HL-60 (cell line): ENCODE results near the gene SPON2.

ENCODE experiments used
- DNase-seq, 2 experiments: peaks; one replicate each; pipeline ENCODE4 v3.0.0-alpha.2; 2010 to 2020; ENCODE audit warnings: low read depth in 1 of 2, low spot score in 1 of 2
- H3K27ac ChIP-seq: fragments of 250-450 bp; sonication (Bioruptor Pico); replicated peaks from 2 replicates; pipeline ENCODE4 v1.5.1; 2020; ENCODE audit warnings: mild to moderate bottlenecking, moderate library complexity
- H3K27me3 ChIP-seq: fragments of 250-450 bp; sonication (Bioruptor Pico); 2 replicates; pipeline ENCODE4 v1.5.1; 2021; ENCODE audit warnings: mild to moderate bottlenecking, moderate library complexity; ENCODE audit not compliant: insufficient read depth, poor library complexity, severe bottlenecking
- H3K4me3 ChIP-seq: replicated peaks from 2 replicates; pipeline ENCODE4 v1.5.1; 2011; ENCODE audit warnings: mild to moderate bottlenecking, control low read depth, low read length; ENCODE audit not compliant: insufficient read depth
- GABPA ChIP-seq: IDR thresholded peaks from 2 replicates; pipeline ENCODE4 v1.6.1; 2012; ENCODE audit warnings: low read depth
- POLR2AphosphoS5 ChIP-seq: IDR thresholded peaks from 2 replicates; pipeline ENCODE4 v1.6.1; 2012; ENCODE audit warnings: low read depth
- SPI1 ChIP-seq: IDR thresholded peaks from 2 replicates; pipeline ENCODE4 v1.6.1; 2012; ENCODE audit warnings: low read depth, mild to moderate bottlenecking, borderline replicate concordance
- TF ChIP-seq, protein P1 (sequence below): IDR thresholded peaks from 2 replicates; pipeline ENCODE4 v1.6.1; 2012; ENCODE audit warnings: low read depth; ENCODE audit not compliant: insufficient replicate concordance
- TF ChIP-seq, protein P2 (sequence below): IDR thresholded peaks from one replicate; pipeline ENCODE4 v1.5.1; 2011; ENCODE audit warnings: low read length, control low read depth, inconsistent platforms; ENCODE audit not compliant: insufficient read depth

The SPON2 gene

DNA sequence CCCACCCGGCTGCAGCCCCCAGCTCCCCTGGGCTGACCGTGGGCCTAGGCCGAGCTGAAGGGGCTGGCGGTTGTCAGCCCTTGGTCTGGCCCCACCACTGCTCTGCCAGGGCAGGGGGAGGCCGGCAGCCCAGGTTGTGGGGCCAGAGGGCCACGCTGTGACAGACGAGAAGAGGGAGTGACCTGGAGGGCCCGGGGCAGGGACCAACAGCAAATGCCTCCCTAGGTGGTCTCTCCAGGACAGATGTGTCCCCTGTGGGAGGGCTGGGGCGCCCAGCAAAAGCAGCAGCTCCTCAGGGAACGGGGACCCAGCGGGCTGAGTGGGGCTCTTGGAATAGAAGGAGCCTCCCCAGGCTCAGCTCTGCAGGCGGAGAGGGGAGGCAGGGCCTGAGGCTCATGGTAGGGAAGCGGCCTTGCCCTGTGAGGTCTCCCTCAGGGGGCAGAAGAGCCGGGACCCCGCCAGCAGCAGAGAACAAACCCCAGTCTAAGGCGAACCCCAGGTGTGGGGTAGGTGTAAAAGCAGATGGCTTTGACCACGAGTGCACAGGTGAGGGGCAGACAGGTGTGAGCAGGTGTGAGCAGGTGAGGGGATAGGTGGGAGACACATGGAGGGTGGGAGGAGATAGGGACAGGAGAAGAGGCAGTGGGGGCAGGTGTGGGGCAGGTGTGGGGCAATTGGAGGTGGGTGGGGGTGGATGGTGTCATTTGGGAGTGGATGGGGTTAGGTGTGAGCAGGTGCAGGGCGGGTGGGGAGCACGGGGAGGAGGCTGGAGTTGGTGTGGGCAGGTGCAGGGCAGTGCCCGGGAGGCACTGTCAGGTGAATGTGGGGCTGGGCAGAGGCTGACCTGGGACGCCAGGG lies 34.1 kb upstream of the SPON2 start:
- DNase-seq: no peak
- Histone ChIP-seq H3K4me3 (no peak overlapping the region), H3K27ac (no peak overlapping the region), H3K27me3 (no peaks in the 10 kb centered on the region)
- TF ChIP-seq SPI1 (no peak), GABPA (no peak), POLR2AphosphoS5 (no peak)
- TF ChIP-seq, protein P1, sequence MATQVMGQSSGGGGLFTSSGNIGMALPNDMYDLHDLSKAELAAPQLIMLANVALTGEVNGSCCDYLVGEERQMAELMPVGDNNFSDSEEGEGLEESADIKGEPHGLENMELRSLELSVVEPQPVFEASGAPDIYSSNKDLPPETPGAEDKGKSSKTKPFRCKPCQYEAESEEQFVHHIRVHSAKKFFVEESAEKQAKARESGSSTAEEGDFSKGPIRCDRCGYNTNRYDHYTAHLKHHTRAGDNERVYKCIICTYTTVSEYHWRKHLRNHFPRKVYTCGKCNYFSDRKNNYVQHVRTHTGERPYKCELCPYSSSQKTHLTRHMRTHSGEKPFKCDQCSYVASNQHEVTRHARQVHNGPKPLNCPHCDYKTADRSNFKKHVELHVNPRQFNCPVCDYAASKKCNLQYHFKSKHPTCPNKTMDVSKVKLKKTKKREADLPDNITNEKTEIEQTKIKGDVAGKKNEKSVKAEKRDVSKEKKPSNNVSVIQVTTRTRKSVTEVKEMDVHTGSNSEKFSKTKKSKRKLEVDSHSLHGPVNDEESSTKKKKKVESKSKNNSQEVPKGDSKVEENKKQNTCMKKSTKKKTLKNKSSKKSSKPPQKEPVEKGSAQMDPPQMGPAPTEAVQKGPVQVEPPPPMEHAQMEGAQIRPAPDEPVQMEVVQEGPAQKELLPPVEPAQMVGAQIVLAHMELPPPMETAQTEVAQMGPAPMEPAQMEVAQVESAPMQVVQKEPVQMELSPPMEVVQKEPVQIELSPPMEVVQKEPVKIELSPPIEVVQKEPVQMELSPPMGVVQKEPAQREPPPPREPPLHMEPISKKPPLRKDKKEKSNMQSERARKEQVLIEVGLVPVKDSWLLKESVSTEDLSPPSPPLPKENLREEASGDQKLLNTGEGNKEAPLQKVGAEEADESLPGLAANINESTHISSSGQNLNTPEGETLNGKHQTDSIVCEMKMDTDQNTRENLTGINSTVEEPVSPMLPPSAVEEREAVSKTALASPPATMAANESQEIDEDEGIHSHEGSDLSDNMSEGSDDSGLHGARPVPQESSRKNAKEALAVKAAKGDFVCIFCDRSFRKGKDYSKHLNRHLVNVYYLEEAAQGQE: no peak
- TF ChIP-seq, protein P2, sequence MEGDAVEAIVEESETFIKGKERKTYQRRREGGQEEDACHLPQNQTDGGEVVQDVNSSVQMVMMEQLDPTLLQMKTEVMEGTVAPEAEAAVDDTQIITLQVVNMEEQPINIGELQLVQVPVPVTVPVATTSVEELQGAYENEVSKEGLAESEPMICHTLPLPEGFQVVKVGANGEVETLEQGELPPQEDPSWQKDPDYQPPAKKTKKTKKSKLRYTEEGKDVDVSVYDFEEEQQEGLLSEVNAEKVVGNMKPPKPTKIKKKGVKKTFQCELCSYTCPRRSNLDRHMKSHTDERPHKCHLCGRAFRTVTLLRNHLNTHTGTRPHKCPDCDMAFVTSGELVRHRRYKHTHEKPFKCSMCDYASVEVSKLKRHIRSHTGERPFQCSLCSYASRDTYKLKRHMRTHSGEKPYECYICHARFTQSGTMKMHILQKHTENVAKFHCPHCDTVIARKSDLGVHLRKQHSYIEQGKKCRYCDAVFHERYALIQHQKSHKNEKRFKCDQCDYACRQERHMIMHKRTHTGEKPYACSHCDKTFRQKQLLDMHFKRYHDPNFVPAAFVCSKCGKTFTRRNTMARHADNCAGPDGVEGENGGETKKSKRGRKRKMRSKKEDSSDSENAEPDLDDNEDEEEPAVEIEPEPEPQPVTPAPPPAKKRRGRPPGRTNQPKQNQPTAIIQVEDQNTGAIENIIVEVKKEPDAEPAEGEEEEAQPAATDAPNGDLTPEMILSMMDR: no peak

DNA sequence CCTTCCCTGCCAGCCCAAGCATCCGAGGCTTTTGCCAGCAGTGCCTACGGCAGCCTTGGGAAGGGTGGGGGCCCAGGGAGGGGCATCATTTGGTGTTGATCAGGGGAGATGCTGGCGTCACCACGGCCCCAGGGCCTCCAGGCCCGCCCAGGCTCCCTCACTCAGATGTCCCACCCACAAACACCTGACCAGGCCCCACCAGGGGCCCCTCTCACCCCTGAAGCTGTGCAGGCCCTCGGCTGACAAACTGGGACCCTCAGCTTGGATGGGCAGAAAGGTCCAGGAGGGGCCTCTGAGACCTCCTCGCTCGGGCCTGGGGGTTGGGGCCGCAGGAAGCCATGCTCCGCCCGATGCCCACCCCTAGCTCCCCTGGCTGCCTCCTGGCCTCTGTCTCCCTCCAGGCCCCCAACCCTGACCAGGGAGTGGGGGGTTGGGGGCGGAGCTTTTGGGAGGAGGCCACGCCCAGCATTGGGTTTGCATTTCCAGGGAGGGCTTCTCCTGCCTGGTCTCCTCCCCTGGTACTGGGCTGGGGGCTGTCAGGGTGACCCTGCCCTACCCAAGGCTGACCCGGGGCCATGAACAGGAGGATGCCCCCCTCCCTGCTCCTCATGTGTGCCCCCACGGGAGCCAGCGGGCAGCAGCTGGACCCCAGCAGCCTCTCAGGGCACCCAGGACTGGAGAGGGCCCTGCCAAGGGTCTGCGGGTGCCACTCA lies 33.4 kb upstream of the SPON2 start:
- no peak overlapping the region for H3K4me3 ChIP-seq
- H3K27me3 ChIP-seq: no peaks in the 10 kb centered on the region
- TF ChIP-seq, protein P1: no peak
- TF ChIP-seq, protein P2: no peak
- TF ChIP-seq GABPA: no peak
- TF ChIP-seq POLR2AphosphoS5: no peak
- no peak for TF ChIP-seq SPI1
- DNase-seq: no peak
- H3K27ac ChIP-seq: no peak overlapping the region

DNA sequence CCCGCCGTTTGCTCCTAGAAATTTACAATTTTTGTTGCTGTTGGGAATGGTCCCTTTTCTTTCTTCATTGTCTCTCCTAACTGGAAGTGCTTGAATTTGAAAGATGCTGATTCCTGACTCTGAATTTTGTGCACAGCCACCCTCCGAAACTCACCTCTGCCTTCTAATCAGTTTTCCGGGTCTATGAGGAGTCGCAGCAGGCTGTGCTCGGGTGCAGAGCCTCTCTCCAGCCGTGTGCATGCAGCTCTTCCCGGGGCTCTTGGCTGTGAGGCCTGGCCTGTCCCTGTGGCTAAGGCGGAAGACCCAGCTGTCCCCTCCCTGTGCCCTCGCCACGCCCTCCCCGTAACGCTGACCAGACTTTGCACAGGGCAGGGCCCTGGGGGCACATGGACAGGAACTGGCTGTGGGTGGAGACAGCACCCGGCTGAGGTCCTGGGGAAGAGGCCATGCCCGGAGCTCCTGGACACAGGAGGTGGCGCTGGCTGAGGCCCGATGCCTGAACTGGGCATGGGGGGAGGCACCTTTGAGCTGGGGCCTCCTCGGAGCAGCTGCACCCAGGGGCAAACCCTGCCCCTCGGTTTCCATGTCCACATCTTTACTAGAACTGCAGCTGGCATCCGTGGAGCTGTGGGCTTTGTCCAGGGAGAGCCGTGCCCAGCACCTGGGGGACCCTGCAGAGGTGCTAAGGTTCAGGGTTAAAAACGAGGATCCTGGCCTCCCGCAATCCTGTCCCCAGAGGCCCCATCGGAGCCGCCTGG lies 32.6 kb upstream of the SPON2 start:
- Histone ChIP-seq H3K4me3 (no peak overlapping the region), H3K27ac (no peak overlapping the region), H3K27me3 (no peaks in the 10 kb centered on the region)
- TF ChIP-seq GABPA: no peak
- TF ChIP-seq, protein P2: no peak
- TF ChIP-seq SPI1: no peak
- no peak for TF ChIP-seq POLR2AphosphoS5
- TF ChIP-seq, protein P1: no peak
- DNase-seq: no peak
